AG04449 (cell line): Measurements from ENCODE around the gene GSE1.

Experiments
- CTCF ChIA-PET: fragments of 350-600 bp; formaldehyde crosslinking; extraction: SDS; loops from one replicate; lab custom pipeline; 2021; ENCODE audit warnings: antibody characterized with exemption; lab: Yijun Ruan, JAX
- POLR2A ChIA-PET: fragments of 400-600, 350-600 bp; formaldehyde crosslinking; extraction: SDS; loops from one replicate; lab custom pipeline; 2020; ENCODE audit warnings: antibody characterized with exemption, inconsistent platforms; lab: Yijun Ruan, JAX
- DNase-seq: peaks from one replicate; pipeline ENCODE4 v3.0.0-alpha.2; 2010; ENCODE audit warnings: low read depth, low spot score
- H3K4me3 ChIP-seq: 2 replicates; pipeline ENCODE4 v1.5.1; 2011; ENCODE audit warnings: low read depth, mild to moderate bottlenecking, control low read depth, low read length
- TF ChIP-seq, protein P1 (sequence below): IDR thresholded peaks from one replicate; pipeline ENCODE4 v1.5.1; 2011; ENCODE audit warnings: mild to moderate bottlenecking, moderate library complexity, low read length, control low read depth, inconsistent platforms; ENCODE audit not compliant: insufficient read depth; ENCODE audit errors: missing control alignments

GSE1 gene

DNA sequence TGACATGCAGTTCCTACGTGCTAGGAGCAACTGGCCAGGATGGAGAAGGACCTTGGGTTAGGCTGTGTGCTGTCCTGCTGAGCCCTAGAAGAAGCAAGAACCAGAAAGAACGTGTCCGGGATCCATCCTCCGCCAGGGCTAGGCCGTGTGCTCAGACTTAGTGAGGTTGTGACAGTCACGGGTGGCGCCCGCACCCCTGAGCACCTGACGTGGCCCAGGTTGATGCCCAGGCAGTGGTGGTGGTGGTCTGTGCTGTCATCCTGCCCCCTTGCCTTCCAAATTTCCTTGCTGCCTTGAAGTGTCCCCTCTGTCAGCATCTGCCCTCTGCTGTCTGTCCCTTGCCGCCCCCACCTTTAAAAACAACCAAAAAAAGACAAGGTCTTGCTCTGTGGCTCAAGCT lies 4.2 kb upstream of the GSE1 start:
- no peak overlapping the region for H3K4me3 ChIP-seq
- CTCF ChIA-PET, result interaction anchor here (0.6 to 9.0 kb wide), 26 partner anchors 7 to 494 kb away, joined by 3 to 86 read pairs (median 7); no protein-coding TSS in a partner anchor
- POLR2A ChIA-PET, result no interaction called here
- TF ChIP-seq, protein P1, sequence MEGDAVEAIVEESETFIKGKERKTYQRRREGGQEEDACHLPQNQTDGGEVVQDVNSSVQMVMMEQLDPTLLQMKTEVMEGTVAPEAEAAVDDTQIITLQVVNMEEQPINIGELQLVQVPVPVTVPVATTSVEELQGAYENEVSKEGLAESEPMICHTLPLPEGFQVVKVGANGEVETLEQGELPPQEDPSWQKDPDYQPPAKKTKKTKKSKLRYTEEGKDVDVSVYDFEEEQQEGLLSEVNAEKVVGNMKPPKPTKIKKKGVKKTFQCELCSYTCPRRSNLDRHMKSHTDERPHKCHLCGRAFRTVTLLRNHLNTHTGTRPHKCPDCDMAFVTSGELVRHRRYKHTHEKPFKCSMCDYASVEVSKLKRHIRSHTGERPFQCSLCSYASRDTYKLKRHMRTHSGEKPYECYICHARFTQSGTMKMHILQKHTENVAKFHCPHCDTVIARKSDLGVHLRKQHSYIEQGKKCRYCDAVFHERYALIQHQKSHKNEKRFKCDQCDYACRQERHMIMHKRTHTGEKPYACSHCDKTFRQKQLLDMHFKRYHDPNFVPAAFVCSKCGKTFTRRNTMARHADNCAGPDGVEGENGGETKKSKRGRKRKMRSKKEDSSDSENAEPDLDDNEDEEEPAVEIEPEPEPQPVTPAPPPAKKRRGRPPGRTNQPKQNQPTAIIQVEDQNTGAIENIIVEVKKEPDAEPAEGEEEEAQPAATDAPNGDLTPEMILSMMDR, result no peak
- DNase-seq, result no peak

DNA sequence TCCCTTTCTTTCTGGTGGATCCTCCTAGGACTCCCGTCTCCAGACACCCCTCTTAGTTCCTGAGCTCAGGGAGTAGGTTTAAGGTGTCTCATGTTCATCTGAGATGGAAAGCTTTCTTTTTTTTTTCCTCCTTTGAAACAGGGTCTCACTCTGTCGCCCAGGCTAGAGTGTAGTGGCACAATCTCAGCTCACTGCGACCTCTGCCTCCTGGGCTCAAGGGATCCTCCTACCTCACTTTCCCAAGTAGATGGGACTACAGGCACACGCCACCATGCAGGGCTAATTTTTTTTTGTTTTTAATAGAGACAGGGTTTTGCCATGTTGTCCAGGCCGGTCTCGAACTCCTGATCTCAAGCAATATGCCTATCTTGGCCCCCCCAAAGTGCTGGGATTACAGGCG lies 3.6 kb upstream of the GSE1 start:
- POLR2A ChIA-PET, result interaction anchor here (1.6 kb wide), 1 partner anchor 56 kb away, joined by 4 read pairs; no protein-coding TSS in a partner anchor

DNA sequence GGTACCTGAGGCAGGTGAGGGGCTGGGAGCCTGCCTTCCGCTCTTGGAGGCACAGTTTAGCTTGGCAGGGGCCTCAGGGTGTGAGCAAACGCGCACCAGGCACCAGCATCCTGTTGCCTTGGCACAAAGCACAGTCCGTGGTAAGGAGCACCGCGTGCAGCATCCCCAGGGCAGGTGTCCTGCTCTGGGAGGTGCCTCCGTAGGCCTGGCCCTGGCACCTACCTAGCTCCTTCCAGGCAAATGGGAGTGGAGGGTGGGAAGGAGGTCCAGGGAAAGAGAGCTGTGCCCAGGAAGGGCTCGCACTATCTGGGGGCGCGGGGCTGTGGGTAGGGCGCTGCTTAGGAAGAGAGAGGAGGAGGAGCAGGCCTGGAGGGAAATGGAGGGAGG lies 3.1 kb upstream of the GSE1 start:
- H3K4me3 ChIP-seq, result peak overlapping the region; percentile 12; the same call in 1 of the 2 replicates
- ChIA-PET POLR2A (interaction anchor here (1.6 kb wide), 1 partner anchor 56 kb away, joined by 4 read pairs; no protein-coding TSS in a partner anchor), CTCF (interaction anchor here (0.6 to 9.0 kb wide), 61 partner anchors 9 to 495 kb away, joined by 3 to 86 read pairs (median 4); no protein-coding TSS in a partner anchor)
- no peak for DNase-seq
- TF ChIP-seq, protein P1, result no peak

More for the DNA sequence above, 3.6 kb upstream of the GSE1 start:
- CTCF ChIA-PET, result interaction anchor here (0.6 to 9.0 kb wide), 45 partner anchors 9 to 495 kb away, joined by 3 to 86 read pairs (median 4); no protein-coding TSS in a partner anchor
- H3K4me3 ChIP-seq, result no peak overlapping the region
- TF ChIP-seq, protein P1, result no peak
- no peak for DNase-seq

DNA sequence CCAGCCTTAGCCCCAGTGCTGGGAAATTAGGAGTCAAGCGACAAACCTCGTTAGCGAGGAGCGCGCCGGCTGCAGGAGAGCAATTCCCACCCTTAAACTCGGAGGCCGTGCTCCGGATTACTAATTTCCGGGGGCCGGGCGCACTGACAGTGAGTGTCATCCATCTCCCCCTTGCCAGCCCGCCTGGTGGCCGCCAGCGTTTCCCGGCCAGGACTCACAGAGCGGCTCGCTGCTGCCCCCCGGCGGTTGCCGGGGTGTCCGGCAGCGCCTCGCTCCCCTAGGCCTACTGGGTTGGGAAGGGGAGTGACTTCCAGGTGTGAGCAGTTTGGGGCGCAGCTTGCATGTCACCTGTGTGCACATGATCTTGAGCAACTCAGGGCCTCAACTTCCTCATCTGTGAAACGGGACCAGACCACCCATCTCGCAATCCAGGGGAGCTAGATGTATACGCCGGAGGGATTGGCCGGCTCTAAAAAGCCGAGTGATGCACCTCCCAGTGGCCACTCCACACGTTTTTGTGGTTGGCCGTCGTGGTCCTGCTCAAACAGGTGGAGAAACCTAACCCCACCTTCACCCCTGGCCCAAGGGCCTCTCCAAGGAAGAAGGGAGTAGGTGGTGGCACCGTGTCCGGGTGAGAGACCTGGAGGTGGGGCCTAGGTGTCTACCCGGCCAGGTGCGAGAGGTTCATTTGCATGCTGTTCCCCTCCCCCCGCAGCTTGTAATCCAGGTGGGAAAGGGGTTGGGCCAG lies 2.5 kb upstream of the GSE1 start:
- ChIA-PET POLR2A (interaction anchor here (1.6 kb wide), 1 partner anchor 57 kb away, joined by 4 read pairs; no protein-coding TSS in a partner anchor), CTCF (interaction anchor here (0.6 to 9.0 kb wide), 57 partner anchors 9 to 498 kb away, joined by 3 to 86 read pairs (median 5); no protein-coding TSS in a partner anchor)
- DNase-seq, result no peak
- H3K4me3 ChIP-seq, result peak overlapping the region; percentile 25
- TF ChIP-seq, protein P1, result peak; percentile 95

DNA sequence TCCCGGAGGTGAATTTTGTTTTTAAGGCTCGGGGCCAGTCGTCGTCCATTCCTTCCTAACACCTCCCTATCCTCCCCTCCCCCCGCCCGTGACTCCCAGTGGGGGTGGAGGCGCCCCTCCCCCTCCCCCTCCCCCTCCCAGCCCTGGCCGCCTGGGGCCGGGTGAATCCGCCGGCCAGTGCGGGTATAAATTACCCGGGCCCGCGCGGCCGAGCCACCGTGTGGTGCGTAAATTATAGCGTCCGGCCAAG lies 2.0 kb upstream of the GSE1 start:
- DNase-seq, result no peak
- ChIA-PET POLR2A (interaction anchor here (1.6 kb wide), 1 partner anchor 57 kb away, joined by 4 read pairs; no protein-coding TSS in a partner anchor), CTCF (interaction anchor here (0.6 to 9.0 kb wide), 50 partner anchors 9 to 498 kb away, joined by 3 to 86 read pairs (median 5); no protein-coding TSS in a partner anchor)
- TF ChIP-seq, protein P1, result no peak
- peak overlapping the region; percentile 56 for H3K4me3 ChIP-seq
